DND-41 (cell line): ENCODE data around the gene ARRB2.

Experiments used
- CTCF ChIP-seq: IDR thresholded peaks from 2 replicates; pipeline ENCODE4 v1.5.1; 2012; ENCODE audit warnings: borderline replicate concordance, low read length, moderate library complexity, mild to moderate bottlenecking; ENCODE audit not compliant: poor library complexity, severe bottlenecking; ENCODE audit errors: extremely low read depth
- EZH2 ChIP-seq: IDR thresholded peaks from 3 replicates; pipeline ENCODE4 v1.6.1; 2012; ENCODE audit warnings: borderline replicate concordance, low read depth, mild to moderate bottlenecking, moderate library complexity, low read length, inconsistent platforms; ENCODE audit not compliant: severe bottlenecking

GRCh38 chr17:4719146-4719545 lies 8.7 kb downstream of the ARRB2 start:
- TF ChIP-seq CTCF (no peak), EZH2 (no peak)
